Stimulated activated CD4-positive, alpha-beta T cell treated with anti-CD3 and anti-CD28 coated beads, Interleukin-1b, Interleukin-23, amount 100 ng/mL, for 24 hours (primary cell): ENCODE results near the gene ADGRD2.

Experiments used
- DNase-seq, 4 experiments: peaks; one replicate each; pipeline ENCODE4 v3.0.0-alpha.2; 2020; ENCODE audit warnings: low read depth in 4 of 4, low spot score in 1 of 4

The ADGRD2 gene

GRCh38 chr9:124457079-124457886 is 7.0 kb downstream of the ADGRD2 start:
- DNase-seq, result no peak

GRCh38 chr9:124457887-124458431 is 7.7 kb downstream of the ADGRD2 start:
- no peak for DNase-seq

- DNase-seq, result no peak
These were observed 8.2 kb downstream of the ADGRD2 start for GRCh38 chr9:124458441-124458840.

GRCh38 chr9:124462739-124463138 is 12.5 kb downstream of the ADGRD2 start:
- DNase-seq, result no peak

GRCh38 chr9:124465736-124466135 is 15.5 kb downstream of the ADGRD2 start:
- no peak for DNase-seq

- DNase-seq, result no peak
These were observed 17.3 kb downstream of the ADGRD2 start for GRCh38 chr9:124467410-124468060.

- DNase-seq, result no peak
These were observed 17.9 kb downstream of the ADGRD2 start for GRCh38 chr9:124468061-124468740.

GRCh38 chr9:124469011-124469832 is 19.0 kb downstream of the ADGRD2 start:
- DNase-seq, result no peak

- DNase-seq, result no peak
These were observed 20.1 kb downstream of the ADGRD2 start for GRCh38 chr9:124470306-124470705.

GRCh38 chr9:124470726-124471125 is 20.5 kb downstream of the ADGRD2 start:
- no peak for DNase-seq

- DNase-seq, result no peak
These were observed 21.5 kb downstream of the ADGRD2 start for GRCh38 chr9:124471761-124472160.

GRCh38 chr9:124472770-124473169 is 22.5 kb downstream of the ADGRD2 start:
- DNase-seq, result no peak

- DNase-seq, result no peak
These were observed 23.1 kb downstream of the ADGRD2 start for GRCh38 chr9:124473310-124473709.

GRCh38 chr9:124474151-124474550 is 23.9 kb downstream of the ADGRD2 start:
- no peak for DNase-seq

GRCh38 chr9:124475158-124475867 is 25.1 kb downstream of the ADGRD2 start:
- no peak for DNase-seq

- DNase-seq, result no peak
These were observed 25.8 kb downstream of the ADGRD2 start for GRCh38 chr9:124475868-124476690.

- no peak for DNase-seq
These were observed 27.0 kb downstream of the ADGRD2 start for GRCh38 chr9:124477211-124477647.

- DNase-seq, result no peak
These were observed 27.5 kb downstream of the ADGRD2 start for GRCh38 chr9:124477648-124478285.

GRCh38 chr9:124478354-124478753 is 28.1 kb downstream of the ADGRD2 start:
- DNase-seq, result no peak
